Stimulated activated CD4-positive, alpha-beta T cell treated with anti-CD3 and anti-CD28 coated beads, TNF-alpha, amount 100 ng/mL, for 24 hours (primary cell): ENCODE results near the gene NYNRIN.
A peak's percentile ranks its signal among the peaks of the same experiment; 100 is the strongest.

Source experiments
- DNase-seq, 3 experiments: peaks; one replicate each; pipeline ENCODE4 v3.0.0-alpha.2; 2020; ENCODE audit warnings: low read depth in 3 of 3

Gene NYNRIN

DNA sequence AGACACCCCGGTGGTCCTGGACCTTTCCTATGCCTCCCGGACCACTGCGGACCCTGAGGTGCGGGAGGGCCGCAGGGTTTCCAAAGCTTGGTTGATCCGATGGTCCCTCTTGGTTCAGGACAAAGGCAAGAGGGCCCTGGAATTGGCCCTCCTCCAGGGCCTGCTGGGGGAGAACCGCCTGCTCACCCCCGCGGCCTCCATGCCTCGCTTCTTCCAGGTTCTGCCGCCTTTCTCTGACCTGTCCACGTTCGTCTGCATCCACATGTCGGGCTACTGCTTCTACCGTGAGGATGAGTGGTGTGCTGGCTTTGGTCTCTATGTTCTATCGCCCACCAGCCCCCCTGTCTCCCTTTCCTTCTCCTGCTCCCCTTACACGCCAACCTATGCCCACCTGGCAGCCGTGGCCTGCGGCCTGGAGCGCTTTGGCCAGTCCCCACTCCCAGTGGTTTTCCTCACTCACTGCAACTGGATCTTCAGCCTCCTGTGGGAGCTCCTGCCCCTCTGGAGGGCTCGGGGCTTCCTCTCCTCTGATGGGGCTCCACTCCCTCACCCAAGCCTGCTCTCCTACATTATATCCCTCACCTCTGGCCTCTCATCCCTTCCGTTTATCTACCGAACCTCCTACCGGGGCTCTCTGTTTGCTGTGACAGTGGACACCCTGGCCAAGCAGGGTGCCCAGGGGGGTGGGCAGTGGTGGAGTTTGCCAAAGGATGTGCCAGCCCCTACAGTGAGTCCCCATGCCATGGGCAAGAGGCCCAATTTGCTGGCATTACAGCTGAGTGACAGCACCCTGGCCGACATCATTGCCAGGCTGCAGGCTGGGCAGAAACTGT is 16.8 kb downstream of the NYNRIN start:
- DNase-seq = no peak

DNA sequence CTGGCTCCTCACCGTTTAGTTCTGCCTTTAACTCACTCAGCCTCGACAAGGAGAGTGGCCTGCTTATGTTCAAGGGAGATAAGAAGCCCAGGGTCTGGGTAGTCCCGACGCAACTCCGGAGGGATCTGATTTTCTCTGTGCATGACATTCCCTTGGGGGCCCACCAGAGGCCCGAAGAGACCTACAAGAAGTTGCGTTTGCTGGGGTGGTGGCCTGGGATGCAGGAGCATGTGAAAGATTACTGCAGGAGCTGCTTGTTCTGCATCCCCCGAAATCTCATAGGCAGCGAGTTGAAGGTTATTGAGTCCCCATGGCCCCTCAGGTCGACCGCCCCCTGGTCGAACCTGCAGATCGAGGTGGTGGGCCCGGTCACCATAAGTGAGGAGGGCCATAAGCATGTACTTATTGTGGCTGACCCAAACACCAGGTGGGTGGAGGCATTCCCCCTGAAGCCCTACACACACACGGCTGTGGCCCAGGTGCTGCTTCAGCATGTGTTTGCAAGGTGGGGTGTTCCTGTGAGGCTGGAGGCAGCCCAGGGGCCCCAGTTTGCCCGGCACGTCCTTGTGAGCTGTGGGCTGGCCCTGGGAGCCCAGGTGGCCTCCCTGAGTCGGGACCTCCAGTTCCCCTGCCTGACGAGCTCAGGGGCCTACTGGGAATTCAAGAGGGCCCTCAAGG is 17.6 kb downstream of the NYNRIN start:
- DNase-seq = no peak

DNA sequence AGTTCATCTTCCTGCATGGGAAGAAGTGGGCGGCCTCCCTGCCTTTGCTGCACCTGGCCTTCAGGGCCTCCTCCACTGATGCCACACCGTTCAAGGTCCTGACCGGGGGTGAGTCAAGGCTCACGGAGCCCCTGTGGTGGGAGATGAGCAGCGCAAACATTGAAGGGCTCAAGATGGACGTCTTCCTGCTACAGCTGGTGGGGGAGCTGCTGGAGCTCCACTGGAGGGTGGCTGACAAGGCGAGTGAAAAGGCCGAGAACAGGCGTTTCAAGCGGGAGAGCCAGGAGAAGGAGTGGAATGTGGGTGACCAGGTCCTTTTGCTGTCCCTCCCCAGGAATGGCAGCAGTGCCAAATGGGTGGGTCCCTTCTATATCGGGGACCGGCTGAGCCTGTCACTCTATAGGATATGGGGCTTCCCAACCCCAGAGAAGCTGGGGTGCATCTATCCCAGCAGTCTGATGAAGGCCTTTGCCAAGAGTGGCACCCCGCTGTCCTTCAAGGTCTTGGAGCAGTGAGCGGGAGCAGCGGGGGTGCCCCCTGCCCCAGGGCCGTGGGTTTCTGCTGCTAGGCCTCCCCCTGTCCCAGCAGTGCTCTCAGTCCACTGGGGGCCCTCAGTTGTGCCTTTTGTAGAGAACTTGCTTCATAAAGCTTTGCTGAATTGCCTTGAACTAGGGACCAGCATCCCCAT is 18.3 kb downstream of the NYNRIN start:
- DNase-seq = no peak

DNA sequence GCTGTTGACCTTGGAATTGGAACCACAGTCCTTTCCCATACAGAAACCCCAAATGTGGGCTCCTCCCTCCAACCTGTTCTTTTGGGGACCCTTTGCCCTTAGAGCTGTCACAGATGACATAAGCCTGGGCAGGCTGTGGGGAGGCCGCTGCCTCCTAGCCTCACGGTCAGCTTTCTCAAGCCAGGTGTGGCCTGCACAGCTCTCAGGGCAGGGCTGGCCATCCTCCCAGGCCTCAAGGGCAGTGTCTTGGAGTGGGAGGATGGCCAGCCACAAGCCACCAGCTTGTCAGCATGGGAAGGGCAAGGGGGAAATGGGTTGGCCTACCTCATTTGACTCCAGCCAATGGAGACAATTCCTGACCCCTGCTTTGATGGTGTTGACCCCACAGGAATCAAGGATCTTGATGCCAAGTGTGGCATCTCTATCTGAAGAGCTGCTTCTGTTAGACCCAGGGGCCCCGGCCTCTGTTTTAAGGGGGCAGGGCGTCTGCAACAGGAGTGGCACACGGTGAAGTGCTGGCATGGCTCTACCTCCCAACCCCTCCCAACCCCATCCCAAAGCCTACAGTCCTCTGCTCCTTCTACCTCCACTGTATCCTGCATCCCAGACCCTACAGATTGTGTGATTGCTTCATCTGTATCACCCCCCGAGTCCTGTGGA is 19.2 kb downstream of the NYNRIN start:
- no peak for DNase-seq

DNA sequence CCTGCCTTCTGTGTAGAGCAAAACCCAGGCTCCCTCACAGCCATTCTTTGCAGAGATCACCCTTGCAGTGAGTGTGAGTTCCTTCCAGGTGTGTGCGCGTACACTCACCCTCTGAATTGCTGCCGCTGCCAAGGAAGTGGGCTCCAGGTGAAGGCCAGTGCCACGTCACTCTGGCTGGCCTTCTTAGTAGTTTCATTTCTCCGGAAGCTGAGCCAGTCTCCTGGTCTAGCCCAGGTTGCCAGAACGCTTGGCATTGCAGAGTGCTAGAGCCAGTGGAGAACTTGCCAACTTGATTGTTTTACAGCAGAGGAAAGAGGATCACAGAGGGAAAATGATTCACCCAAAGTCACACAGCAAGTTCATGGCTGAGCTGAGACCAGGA is 19.7 kb downstream of the NYNRIN start:
- DNase-seq = no peak

DNA sequence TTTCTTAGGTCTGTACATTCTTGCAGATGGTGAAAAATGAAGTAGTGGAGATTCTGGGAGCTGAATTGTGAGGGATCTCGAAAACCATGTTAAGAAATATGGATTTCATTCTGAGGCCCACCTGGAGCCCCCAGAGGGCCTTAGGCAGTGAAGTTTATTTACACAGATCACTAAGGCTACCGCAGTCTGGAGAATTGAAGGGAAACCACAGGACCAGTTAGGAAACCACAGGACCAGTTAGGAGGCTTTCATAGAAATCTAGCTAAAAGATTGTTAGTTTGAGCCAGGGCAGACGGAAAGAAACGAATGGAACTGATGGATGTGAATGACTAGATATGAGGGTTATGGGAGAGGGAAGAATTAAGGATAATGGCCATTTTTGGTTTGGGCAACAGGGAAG is 23.5 kb downstream of the NYNRIN start:
- no peak for DNase-seq

DNA sequence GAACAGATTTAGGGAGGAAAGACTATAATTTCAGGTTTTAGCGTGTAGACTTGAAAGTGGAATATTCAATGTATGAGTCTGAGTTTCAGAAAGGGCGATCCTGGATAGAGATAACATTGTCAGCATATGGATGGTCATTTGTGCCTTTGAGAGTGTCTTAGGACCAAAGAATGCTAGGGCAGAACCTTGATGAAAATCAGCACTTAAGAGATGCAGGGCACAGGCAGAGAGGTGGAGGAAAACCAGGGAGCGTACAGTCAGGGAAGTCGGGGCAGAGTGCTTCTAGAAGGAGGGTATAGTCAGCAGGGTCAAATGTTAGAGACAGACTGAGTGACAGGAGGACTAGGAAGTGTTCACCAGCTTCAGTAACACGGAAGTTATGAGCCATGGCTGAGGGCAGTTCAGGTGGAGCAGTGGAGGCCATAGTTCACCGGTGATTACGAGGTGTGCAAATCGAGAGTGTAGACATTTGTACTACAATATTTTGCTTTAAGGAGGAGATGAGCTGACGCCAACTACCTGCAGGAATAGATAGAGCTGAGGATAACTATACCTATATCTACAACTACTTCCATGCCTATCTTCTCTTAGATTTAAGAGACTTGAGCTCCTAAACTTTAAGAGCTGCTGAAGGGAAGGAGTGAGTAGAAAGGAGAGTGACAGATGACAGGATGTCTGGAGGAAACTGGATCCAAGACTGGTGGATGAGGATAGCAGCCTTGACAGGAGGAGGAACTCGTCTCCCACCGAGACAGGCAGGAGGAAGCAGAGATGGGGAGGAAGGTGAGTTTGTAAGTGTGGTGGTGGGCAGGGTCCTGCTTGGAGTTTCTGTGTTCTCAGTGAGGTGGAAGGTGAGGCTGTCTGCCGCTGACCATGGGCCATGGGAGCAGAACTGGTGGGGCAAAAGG is 24.1 kb downstream of the NYNRIN start:
- DNase-seq = no peak

DNA sequence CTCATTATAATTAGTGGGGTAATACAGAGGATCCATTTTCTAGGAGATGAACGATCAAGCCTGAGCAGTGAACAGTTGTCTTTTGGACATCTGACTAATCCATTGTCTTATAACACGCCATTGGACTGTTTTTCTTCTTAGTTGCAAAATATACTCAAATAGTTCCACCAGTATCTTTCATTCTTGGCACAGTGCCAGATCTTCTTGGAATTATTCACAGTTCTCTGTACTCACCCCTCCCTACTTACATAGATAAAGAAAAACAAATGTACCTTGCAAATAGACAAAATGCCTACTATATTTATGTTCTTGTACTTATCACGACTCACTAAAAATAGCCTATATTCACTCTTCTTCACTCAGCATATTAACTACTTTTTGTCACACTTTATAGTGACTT is 26.9 kb downstream of the NYNRIN start:
- DNase-seq = no peak

DNA sequence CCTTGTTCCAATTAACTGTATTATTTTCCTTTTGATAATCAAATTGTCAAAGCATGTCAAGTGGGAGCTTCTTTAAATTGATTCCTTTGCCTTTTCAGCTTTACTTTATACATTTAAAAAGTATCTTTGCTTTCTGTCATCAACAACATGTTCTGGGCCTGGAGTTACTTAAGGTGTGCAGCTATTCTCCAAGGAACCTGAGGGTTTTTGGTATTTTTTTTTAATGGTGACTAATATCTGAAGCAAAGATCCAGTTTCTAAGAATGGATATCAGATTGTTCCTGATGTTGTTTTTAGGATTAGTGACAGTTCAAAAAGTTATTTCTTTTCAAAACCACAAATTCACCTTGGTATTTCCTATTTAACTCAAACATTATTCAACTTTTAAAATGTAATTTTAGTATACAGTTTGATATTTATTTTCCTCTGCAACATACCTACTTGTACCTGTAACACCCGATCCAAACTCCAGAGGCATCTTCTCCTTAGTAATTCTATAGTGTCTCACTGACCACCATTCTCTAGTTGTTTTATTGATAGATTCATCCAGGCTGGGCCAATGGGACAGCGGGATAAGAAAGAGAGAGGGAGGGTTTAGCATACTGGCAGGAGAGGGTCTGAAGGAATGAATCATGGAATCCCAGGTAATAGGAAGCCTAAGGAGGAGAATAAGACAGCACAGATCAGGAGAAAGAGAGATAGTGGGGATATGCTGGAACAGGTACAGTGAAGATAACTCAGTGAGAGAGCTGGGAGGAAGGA is 27.5 kb downstream of the NYNRIN start:
- DNase-seq = no peak

DNA sequence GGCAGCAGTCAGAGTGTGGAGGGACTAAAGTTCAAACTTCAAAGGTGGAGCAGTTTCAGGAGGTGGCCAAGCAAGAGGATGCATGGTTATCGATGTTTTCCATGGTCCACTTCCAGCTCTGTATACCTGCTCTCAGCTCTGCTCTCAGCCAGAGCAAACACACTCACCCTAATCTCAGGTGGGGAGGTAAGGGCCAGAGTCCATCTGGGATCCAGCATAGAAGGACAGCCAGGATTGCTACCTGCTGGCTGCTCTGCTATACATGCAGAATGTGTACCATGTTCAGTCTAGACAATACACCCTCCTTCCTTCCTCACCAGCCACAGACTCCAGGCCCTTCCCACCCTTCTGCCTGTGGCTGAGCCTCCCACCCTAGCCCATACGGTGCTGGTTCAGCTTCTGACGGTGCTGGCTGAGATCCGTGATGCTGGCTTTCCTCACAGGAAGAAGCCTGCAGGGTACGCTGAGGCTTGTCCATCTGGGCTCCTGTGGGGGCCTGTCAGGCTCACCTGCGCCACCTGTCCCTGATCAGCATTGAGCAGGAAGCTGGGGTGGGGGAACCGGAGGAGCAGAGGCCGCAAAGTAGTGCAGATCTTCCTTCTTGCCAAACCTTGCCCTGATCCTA is 28.2 kb downstream of the NYNRIN start:
- no peak for DNase-seq

DNA sequence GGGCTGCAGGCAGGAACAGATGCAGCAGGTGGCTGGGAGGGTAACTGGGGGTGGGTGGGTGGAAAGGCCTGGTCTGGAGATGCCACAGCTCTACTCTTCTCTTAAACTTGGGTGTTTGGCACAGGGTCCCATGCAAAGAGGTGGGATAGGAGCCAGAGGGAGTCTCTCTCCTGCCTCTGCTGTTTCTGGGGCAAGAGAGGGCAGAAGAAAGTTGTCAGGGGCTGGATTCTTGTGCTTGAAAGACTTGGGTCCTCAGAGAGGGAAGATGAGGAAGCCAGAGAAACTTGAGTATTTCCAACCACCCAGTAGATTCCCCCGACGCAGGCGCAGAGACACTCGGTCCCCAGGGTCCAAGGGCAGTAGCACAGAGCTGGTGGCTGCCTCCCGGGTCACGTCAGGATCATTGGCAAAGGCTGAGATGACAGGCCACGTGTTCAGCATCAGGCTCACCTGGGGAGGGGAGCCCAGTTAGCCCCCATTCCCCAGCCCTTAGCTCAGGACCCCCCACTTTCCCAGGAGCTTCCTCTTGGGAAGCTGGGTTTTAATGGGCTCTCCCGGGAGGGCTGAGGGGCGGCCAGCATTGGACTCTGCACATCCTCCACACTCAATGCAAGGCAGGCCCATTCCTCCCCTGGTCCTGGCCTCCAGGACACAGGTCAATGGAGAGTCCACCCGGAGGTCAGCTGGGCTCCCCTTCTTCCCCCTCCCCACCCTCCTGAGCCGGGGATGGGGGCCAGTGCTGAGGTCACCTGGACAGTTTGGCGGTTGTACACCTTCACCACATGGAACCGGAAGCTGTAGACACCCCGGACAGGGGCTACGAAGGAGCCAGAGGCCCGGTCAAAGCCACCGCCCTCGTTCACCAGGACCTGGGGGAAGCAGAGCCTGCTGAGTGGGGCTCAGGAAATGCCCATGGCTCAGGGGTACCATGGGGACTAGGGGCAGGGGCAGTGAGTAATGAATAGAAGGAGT is 29.0 kb downstream of the NYNRIN start:
- DNase-seq = no peak

DNA sequence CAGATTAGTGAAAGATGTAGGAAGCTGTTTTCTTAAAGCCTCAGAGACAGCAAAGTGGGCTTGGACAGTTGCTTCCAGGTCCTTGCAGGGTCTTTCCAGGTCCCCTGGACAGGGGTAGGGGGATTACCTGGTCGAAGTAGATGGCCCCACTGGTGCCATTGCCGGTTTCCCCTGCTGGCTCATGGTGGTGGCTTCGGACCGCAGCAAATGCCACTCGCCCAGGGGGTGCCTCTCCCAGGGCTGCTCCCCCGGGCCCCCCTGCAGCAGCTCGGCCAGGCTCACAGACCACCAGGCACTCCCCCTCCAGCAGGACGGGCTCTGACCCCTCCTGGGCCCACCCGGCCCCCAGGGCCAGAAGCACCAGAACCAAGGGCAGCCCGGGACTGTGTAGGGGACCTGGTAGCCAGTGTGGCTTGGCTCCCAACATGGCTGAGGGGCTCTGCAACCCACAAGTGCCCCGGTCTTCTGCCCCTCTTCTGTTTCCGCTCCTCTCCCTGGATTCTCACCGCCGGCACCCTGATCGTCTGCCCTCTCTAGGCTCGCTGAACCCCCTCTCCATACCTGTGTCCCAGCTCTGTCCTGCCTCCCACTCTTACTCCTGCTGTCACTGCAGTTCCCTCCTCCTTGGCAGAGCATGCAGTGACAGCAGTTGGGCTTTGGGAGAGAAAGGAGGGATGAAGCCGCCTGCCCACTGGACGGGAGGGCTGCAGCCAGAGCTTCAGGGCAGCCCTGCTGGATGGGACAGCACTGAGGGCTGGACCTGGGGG is 30.0 kb downstream of the NYNRIN start:
- DNase-seq = no peak

DNA sequence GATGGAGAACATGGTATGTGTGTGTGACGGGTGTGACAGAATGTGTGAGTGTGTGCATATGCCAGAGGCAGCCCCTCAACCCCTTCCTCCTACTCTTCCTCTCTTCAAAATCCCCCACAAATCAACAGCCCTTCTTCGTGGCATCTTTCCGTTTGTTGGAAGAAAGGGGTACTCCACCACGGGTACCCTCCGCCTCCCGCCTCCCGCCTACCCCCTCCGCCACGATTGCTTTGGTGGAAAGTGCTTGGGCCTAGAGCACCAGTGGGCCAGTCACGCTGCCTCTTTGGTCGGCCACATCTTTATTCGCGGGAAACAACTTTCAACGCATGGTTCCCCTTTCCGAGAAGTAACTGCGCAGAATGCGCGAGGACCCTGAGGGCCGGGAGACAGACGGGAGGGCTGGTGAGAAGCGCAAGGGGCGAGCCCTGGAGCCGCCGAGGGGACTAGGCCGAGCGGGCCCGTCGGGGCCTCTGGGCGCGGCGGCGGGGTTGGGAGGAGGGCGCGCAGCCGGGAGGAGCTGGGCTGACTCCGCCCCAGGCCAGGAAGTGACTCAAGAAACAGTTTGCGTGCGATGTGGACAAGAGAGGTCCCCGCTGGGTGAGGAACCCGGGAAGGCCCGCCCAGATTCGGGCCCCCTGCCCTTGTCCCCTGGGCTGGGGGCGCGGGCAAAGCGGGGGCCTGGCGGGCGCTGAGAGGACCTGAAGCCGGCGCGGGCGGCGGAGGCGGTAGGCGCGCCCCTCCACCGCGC is 30.8 kb downstream of the NYNRIN start, which contains the start of the genes CBLN3 and KHNYN:
Gene CBLN3, minus strand, starts transcription at position 274 of the 748 bp plus-strand sequence. CDS start 614 bp downstream, outside the sequence.
Gene KHNYN, plus strand, starts transcription at position 560 of the 748 bp plus-strand sequence. CDS start 777 bp downstream, outside the sequence.
- DNase-seq = peak; percentile 76 to 84 (median 77)

DNA sequence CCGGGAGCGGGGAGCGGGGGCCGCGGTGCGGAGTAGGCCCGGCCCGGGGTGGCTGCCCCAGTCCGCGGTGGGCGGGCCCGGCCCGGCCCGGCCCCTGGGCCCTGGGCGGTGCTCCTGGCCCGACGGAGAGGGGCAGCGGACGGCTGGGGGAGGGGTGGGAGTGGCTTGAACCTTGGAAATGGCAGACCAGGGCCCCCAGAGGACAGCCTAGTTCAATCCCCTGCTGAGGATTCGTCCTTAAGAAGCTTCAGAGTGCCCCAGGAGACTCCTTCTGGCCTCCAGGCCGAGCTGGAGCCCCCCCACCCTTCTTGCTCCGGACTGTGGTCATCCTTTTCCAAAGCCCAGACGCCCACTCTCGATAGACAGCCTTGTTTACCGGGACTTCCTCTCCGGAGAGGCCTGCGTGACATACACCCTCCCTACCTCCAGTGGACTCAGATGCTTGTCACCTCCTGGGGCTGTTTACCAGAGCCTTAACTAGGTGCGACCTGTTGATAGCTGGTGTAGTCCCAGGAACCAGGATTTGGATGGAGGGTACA is 31.4 kb downstream of the NYNRIN start:
- DNase-seq = peak in 2 of 3 experiments; percentile 30 to 66

DNA sequence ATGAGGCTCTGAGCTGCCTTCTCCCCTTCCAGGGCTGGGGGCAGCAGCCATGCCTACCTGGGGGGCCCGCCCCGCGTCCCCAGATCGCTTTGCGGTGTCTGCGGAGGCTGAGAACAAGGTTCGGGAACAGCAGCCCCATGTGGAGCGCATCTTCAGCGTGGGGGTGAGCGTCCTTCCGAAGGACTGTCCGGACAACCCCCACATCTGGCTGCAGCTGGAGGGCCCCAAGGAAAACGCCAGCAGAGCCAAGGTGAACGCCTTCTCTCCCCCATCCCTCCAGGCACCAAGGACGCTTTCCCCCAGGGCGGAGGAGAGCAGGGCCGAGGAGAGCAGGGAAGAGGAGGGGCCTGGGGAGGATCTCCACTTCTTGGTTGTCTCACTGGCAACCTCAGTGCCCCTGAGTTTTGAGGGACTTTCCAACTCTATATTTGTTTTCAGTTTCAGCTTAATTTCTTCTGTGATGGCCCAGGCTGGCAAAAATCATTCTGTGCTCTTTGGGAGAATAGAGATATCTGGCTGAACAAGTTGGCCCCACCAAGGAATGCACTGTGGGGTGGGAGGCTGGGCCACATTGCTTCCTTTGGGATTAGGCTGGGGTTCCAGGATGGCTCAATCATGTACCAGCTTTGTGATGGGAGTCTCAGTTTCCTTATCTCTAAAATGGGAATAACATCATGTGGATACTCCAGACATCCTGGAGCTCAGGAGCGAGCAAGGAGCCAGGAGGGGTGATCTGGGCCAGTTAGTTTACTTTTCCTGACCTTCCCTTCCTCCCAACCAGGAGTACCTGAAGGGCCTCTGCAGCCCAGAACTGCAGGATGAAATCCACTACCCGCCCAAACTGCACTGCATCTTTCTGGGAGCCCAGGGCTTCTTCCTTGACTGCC is 32.1 kb downstream of the NYNRIN start:
- DNase-seq = peak; percentile 57 to 71 (median 59)
